MM.1S (cell line): ENCODE results near the gene JADE1.

Experiments
- DNase-seq: peaks from one replicate; pipeline ENCODE4 v3.0.0-alpha.2; 2015
- H2AFZ ChIP-seq: fragments of 300-600 bp; sonication (generic); 2 replicates; pipeline ENCODE4 v1.6.0; 2016; ENCODE audit warnings: antibody characterized with exemption, low read length
- H3F3A ChIP-seq: fragments of 300-600 bp; sonication (generic); 2 replicates; pipeline ENCODE4 v1.6.1; 2016; ENCODE audit warnings: mild to moderate bottlenecking, antibody characterized with exemption, low read length, moderate library complexity, mixed read lengths; ENCODE audit not compliant: insufficient read depth
- H3K27ac ChIP-seq: fragments of 300-600 bp; sonication (generic); 2 replicates; pipeline ENCODE4 v1.5.1; 2016; ENCODE audit warnings: mild to moderate bottlenecking, low read length
- H3K27me3 ChIP-seq: fragments of 300-600 bp; sonication (generic); replicated peaks from 2 replicates; pipeline ENCODE4 v1.6.0; 2016; ENCODE audit warnings: low read length; ENCODE audit not compliant: insufficient read depth
- H3K36me3 ChIP-seq: fragments of 300-600 bp; sonication (generic); replicated peaks from 2 replicates; pipeline ENCODE4 v1.6.1; 2016; ENCODE audit warnings: mild to moderate bottlenecking, low read length, mixed read lengths; ENCODE audit not compliant: insufficient read depth
- H3K4me1 ChIP-seq: fragments of 300-600 bp; sonication (generic); 2 replicates; pipeline ENCODE4 v1.6.1; 2016; ENCODE audit warnings: low read length, mixed read lengths
- H3K4me2 ChIP-seq: fragments of 300-600 bp; sonication (generic); 2 replicates; pipeline ENCODE4 v1.6.0; 2016; ENCODE audit warnings: low read depth, low read length
- H3K4me3 ChIP-seq: fragments of 300-600 bp; sonication (generic); 2 replicates; pipeline ENCODE4 v1.5.1; 2016; ENCODE audit warnings: low read length, mixed read lengths
- H3K79me2 ChIP-seq: fragments of 300-600 bp; sonication (generic); 2 replicates; pipeline ENCODE4 v1.6.1; 2016; ENCODE audit warnings: mixed run types, low read length, mixed read lengths
- H3K9ac ChIP-seq: fragments of 300-600 bp; sonication (generic); 2 replicates; pipeline ENCODE4 v1.6.1; 2016; ENCODE audit warnings: low read length, mixed read lengths
- H3K9me2 ChIP-seq: fragments of 300-600 bp; sonication (generic); replicated peaks from 2 replicates; pipeline ENCODE4 v1.6.1; 2016; ENCODE audit warnings: mild to moderate bottlenecking, low read length, mixed read lengths; ENCODE audit not compliant: insufficient read depth
- H3K9me3 ChIP-seq: fragments of 300-600 bp; sonication (generic); replicated peaks from 2 replicates; pipeline ENCODE4 v1.6.1; 2016; ENCODE audit warnings: mild to moderate bottlenecking, low read length, mixed read lengths; ENCODE audit not compliant: insufficient read depth
- H4K20me1 ChIP-seq: fragments of 300-600 bp; sonication (generic); 2 replicates; pipeline ENCODE4 v1.6.1; 2016; ENCODE audit warnings: mild to moderate bottlenecking, low read length, moderate library complexity, mixed read lengths; ENCODE audit not compliant: insufficient read depth
- CTCF ChIP-seq: fragments of 300-600 bp; sonication (generic); IDR thresholded peaks from 2 replicates; pipeline ENCODE4 v1.5.1; 2016; ENCODE audit warnings: antibody characterized with exemption, low read length, mixed read lengths
- EZH2 ChIP-seq: fragments of 300-600 bp; sonication (generic); optimal IDR thresholded peaks from 2 replicates; pipeline ENCODE3; 2017; ENCODE audit warnings: low read depth, mild to moderate bottlenecking, antibody characterized with exemption, low read length, mixed read lengths
- EZH2phosphoT487 ChIP-seq: fragments of 300-600 bp; sonication (generic); IDR thresholded peaks from 2 replicates; pipeline ENCODE4 v1.6.1; 2018; ENCODE audit warnings: antibody characterized with exemption, low read length

Gene JADE1

GRCh38 chr4:128776794-128777216 lies 32.7 kb upstream of the JADE1 start:
- Histone ChIP-seq H3K27me3 (no peaks in the 10 kb centered on the region), H3K79me2 (no peaks in the 10 kb centered on the region), H4K20me1 (no peaks in the 10 kb centered on the region), H3F3A (no peaks in the 10 kb centered on the region), H3K9me3 (no peaks in the 10 kb centered on the region), H3K4me2 (no peak overlapping the region), H3K36me3 (no peaks in the 10 kb centered on the region), H3K9me2 (no peaks in the 10 kb centered on the region), H3K4me3 (no peak overlapping the region), H3K27ac (no peak overlapping the region), H3K4me1 (no peaks in the 10 kb centered on the region), H2AFZ (no peak overlapping the region), H3K9ac (no peak overlapping the region)
- TF ChIP-seq CTCF: no peak
- TF ChIP-seq EZH2: no peak
- TF ChIP-seq EZH2phosphoT487: no peak
- DNase-seq: no peak

GRCh38 chr4:128780688-128781087 lies 28.8 kb upstream of the JADE1 start:
- Histone ChIP-seq H3K27ac (no peak overlapping the region), H3K9me2 (no peaks in the 10 kb centered on the region), H3K4me3 (no peak overlapping the region), H3K36me3 (no peaks in the 10 kb centered on the region), H3K9ac (no peak overlapping the region), H3K79me2 (no peaks in the 10 kb centered on the region), H3K4me1 (no peaks in the 10 kb centered on the region), H3K27me3 (no peaks in the 10 kb centered on the region), H3F3A (no peaks in the 10 kb centered on the region), H3K9me3 (no peaks in the 10 kb centered on the region), H4K20me1 (no peaks in the 10 kb centered on the region), H2AFZ (no peak overlapping the region), H3K4me2 (no peak overlapping the region)
- DNase-seq: no peak
- TF ChIP-seq CTCF (no peak), EZH2 (no peak), EZH2phosphoT487 (no peak)

DNA sequence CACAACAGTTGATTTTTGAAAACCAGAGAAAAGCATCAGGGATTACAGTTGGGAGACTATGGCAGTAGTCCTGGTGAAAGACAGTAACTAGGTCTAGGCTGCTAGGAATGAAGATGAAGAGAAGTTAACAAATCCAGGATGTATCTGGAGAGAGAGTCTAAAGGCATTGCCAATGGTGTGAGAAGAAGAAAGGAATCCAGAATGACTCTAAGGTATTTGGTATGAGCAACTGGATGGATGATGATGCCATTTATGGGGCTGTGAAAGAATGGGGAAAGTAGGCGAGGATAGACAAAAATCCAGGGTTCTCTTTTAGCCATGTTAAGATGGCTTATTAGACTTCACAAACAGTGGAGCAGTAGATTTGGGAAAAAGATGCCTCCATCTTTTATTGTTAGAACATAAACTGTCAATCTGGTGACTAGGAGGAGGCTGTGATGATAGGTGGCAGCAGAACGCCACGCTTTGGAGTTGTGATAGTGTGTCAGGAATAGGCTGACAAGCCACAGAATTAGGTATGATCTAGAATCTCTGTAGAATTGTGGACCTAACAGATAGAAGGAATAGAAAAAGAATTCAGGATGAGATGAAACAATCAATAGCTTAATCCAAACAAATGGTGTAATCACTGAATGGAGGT lies 27.3 kb upstream of the JADE1 start:
- no peaks in the 10 kb centered on the region for H3K4me1 ChIP-seq
- H3K79me2 ChIP-seq: no peaks in the 10 kb centered on the region
- no peaks in the 10 kb centered on the region for H3K36me3 ChIP-seq
- no peak for DNase-seq
- H3K27ac ChIP-seq: no peak overlapping the region
- no peaks in the 10 kb centered on the region for H3F3A ChIP-seq
- H2AFZ ChIP-seq: no peak overlapping the region
- H3K9me2 ChIP-seq: no peaks in the 10 kb centered on the region
- H3K9ac ChIP-seq: no peak overlapping the region
- H3K4me2 ChIP-seq: no peak overlapping the region
- H3K9me3 ChIP-seq: no peaks in the 10 kb centered on the region
- H4K20me1 ChIP-seq: no peaks in the 10 kb centered on the region
- H3K4me3 ChIP-seq: no peak overlapping the region
- TF ChIP-seq CTCF (peak; percentile 29), EZH2phosphoT487 (no peak), EZH2 (no peak)
- no peaks in the 10 kb centered on the region for H3K27me3 ChIP-seq
